22Rv1 (cell line): ENCODE results near the gene PFN3.

Experiments used
- ZFX ChIP-seq: fragments of 450-650 bp; IDR thresholded peaks from 2 replicates; pipeline ENCODE4 v1.6.1; 2017; ENCODE audit warnings: antibody characterized with exemption, borderline replicate concordance
- TF ChIP-seq, protein P1 (sequence below): fragments of 450-650 bp; IDR thresholded peaks from 2 replicates; pipeline ENCODE4 v1.5.1; 2017; ENCODE audit warnings: mild to moderate bottlenecking

DNA sequence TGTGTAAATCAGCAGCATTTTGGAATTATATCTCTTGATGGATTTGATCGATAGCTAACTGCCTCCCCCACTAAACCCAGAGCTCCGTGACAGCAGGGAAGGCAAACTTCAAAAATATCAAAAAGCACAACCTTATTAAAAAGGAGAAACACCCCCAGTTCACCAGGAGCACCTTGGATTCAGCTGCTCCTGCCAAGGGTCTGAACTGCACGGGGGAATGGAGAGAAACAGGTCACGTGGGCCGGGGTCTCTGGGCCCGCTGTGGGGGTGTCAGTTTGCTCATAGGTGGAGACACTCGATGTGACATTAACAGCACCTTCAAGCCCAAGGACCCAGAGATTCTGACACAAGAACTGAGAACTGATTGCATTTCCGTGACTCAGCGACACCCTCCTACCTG lies 17.3 kb downstream of the PFN3 start:
- TF ChIP-seq, protein P1, sequence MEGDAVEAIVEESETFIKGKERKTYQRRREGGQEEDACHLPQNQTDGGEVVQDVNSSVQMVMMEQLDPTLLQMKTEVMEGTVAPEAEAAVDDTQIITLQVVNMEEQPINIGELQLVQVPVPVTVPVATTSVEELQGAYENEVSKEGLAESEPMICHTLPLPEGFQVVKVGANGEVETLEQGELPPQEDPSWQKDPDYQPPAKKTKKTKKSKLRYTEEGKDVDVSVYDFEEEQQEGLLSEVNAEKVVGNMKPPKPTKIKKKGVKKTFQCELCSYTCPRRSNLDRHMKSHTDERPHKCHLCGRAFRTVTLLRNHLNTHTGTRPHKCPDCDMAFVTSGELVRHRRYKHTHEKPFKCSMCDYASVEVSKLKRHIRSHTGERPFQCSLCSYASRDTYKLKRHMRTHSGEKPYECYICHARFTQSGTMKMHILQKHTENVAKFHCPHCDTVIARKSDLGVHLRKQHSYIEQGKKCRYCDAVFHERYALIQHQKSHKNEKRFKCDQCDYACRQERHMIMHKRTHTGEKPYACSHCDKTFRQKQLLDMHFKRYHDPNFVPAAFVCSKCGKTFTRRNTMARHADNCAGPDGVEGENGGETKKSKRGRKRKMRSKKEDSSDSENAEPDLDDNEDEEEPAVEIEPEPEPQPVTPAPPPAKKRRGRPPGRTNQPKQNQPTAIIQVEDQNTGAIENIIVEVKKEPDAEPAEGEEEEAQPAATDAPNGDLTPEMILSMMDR: no peak
- TF ChIP-seq ZFX: no peak
